HepG2 (cell line): ENCODE results near the gene HMGB2. TPM values are rescaled to one million over a fixed set of nuclear protein-coding genes. Genes with fewer than 3 reads are reported as not detected.

Source experiments
- CAMTA2 ChIP-seq: sonication (generic); formaldehyde crosslinking; IDR thresholded peaks from 2 replicates; pipeline ENCODE4 v1.4.0; 2020; ENCODE audit warnings: mild to moderate bottlenecking, missing genetic modification reagents, borderline replicate concordance
- CEBPG ChIP-seq: IDR thresholded peaks from 2 replicates; pipeline ENCODE4 v1.6.1; 2016
- EED ChIP-seq: sonication (generic); formaldehyde crosslinking; IDR thresholded peaks from 2 replicates; pipeline ENCODE4 v1.5.0; 2020; ENCODE audit warnings: mild to moderate bottlenecking, missing genetic modification reagents
- GABPA ChIP-seq, 2 experiments: IDR thresholded peaks; 2 replicates each; pipeline ENCODE4 v1.6.1; 2011 to 2016; ENCODE audit warnings: low read depth in 2 of 2, low read length in 1 of 2, missing biosample characterization in 1 of 2, missing genetic modification characterization in 1 of 2
- IRF2 ChIP-seq: IDR thresholded peaks from 2 replicates; pipeline ENCODE4 v1.6.1; 2018; ENCODE audit warnings: missing genetic modification reagents, missing compliant biosample characterization
- KDM5A ChIP-seq: fragments of 200-600 bp; sonication (generic); IDR thresholded peaks from 2 replicates; pipeline ENCODE4 v1.7.0; 2018; ENCODE audit warnings: antibody characterized with exemption, mild to moderate bottlenecking, low read length, borderline replicate concordance
- NFYB ChIP-seq: sonication (generic); formaldehyde crosslinking; IDR thresholded peaks from 2 replicates; pipeline ENCODE4 v1.4.0; 2020; ENCODE audit warnings: missing genetic modification reagents
- NFYC ChIP-seq: IDR thresholded peaks from 2 replicates; pipeline ENCODE4 v1.6.1; 2016; ENCODE audit warnings: missing genetic modification reagents, missing compliant biosample characterization
- RARG ChIP-seq: sonication (generic); formaldehyde crosslinking; IDR thresholded peaks from 2 replicates; pipeline ENCODE4 v1.4.0; 2020; ENCODE audit warnings: low read depth, mild to moderate bottlenecking, missing genetic modification reagents
- TBL1XR1 ChIP-seq: fragments of 150-350 bp; IDR thresholded peaks from 2 replicates; pipeline ENCODE4 v1.6.1; 2014; ENCODE audit warnings: borderline replicate concordance, low read length; ENCODE audit not compliant: partially characterized antibody
- TOPORS ChIP-seq: sonication (generic); formaldehyde crosslinking; IDR thresholded peaks from 2 replicates; pipeline ENCODE4 v1.8.0; 2023; ENCODE audit warnings: mild to moderate bottlenecking, missing genetic modification reagents
- polyA plus RNA-seq, 8 experiments: library from polyadenylated mRNA; depleted of rRNA in 3 of 8; stranded (reverse) in 7 of 8; unstranded in 1 of 8; fragments of >200 nt; fragmentation: Illumina TruSeq in 4 of 8; extraction: Trizol in 4 of 8; gene quantifications; 2 replicates each; pipeline versions ENCODE4 v1.2.1 to v1.2.3, GENCODE V29; 2011 to 2016; ENCODE audit warnings: low read depth in 4 of 8, missing spikeins in 1 of 8, mixed read lengths in 1 of 8; ENCODE audit not compliant: insufficient read depth in 1 of 8
- total RNA-seq, 5 experiments: library from RNA; depleted of rRNA; stranded (reverse); fragments of >200 nt; fragmentation: Illumina TruSeq; extraction: Trizol; gene quantifications; 2 replicates each; pipeline ENCODE4 v1.2.3, GENCODE V29; 2016; ENCODE audit warnings: low read depth in 1 of 5
- TF ChIP-seq, protein P1 (sequence below): sonication (generic); formaldehyde crosslinking; IDR thresholded peaks from 2 replicates; pipeline ENCODE4 v1.4.0; 2020; ENCODE audit warnings: missing genetic modification reagents
- TF ChIP-seq, protein P2 (sequence below): sonication (generic); formaldehyde crosslinking; IDR thresholded peaks from 2 replicates; pipeline ENCODE4 v1.8.0; 2022; ENCODE audit warnings: mild to moderate bottlenecking, missing genetic modification reagents, moderate library complexity
- TF ChIP-seq, protein P3 (sequence below): sonication (generic); formaldehyde crosslinking; conservative IDR thresholded peaks from 2 replicates; pipeline ENCODE4 v1.8.0; 2022; ENCODE audit warnings: missing genetic modification reagents
- TF ChIP-seq, protein P4 (sequence below): sonication (generic); formaldehyde crosslinking; IDR thresholded peaks from 2 replicates; pipeline ENCODE4 v1.4.0; 2020; ENCODE audit warnings: missing genetic modification reagents, borderline replicate concordance
- TF ChIP-seq, protein P5 (sequence below): sonication (generic); formaldehyde crosslinking; IDR thresholded peaks from 2 replicates; pipeline ENCODE4 v1.5.0; 2020; ENCODE audit warnings: missing genetic modification reagents

HMGB2 gene
- total and polyA plus RNA-seq, 2 of the 13 experiments (the other 11 are each of a cell fraction or from before 2014, with no cell fraction given): 90.5 to 332 TPM

DNA sequence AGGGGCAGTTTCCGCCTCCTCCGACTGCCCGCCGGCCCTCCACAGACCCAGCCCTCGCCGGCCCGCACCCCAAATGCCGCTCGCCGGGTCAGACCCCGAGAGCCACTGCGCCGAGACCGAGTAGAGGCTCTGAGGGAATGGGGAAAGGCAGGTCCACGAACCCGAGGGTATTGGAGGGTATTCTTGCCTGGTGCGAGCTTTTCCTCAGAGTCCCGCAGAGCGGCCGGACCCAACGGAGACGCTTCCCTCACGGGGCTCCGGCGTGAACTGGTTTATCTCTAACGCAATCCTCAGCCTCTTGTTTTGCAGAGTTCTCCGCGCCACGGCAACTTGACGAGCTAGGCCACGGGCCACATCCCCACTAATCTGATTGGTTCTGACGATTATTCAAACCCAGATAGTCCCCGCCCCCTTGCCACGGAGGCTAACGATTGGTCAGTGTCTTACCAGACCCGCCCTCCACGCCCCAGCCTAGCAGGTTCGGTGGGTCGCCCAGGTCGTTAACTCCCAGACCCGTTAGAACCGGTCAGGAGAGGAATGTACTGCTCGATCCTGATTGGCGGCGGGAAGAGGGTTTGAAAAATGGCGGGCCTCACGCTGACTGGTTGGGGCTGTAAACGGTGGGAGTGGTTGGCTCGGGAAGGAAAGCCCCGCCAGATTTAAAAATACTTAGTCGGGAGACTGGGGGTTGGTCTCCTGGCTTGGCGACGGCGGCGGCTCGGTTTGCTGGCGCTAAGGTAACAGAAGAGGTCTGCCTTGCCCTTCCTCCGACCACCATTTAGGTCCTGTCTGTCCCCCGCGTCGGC, at the start of gene HMGB2 (continued):
- TF ChIP-seq, protein P1, sequence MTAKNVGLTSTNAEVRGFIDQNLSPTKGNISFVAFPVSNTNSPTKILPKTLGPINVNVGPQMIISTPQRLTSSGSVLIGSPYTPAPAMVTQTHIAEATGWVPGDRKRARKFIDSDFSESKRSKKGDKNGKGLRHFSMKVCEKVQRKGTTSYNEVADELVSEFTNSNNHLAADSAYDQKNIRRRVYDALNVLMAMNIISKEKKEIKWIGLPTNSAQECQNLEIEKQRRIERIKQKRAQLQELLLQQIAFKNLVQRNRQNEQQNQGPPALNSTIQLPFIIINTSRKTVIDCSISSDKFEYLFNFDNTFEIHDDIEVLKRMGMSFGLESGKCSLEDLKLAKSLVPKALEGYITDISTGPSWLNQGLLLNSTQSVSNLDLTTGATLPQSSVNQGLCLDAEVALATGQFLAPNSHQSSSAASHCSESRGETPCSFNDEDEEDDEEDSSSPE (CRISPR knock-in tag): peak; percentile 100
- TF ChIP-seq TBL1XR1 (peak; percentile 48), RARG (CRISPR knock-in tag) (no peak), GABPA (IDR thresholded peaks at IDR 0.05; ENCODE audit: low read depth, low read length) (no peak), GABPA (CRISPR knock-in tag; IDR thresholded peaks at IDR 0.05; ENCODE audit: low read depth) (peak; percentile 48), EED (0 out of 2 replicates have a peak, but pooled peaks have one; percentile 25), KDM5A (no peak), IRF2 (peak; percentile 27; the same call in 1 of the 2 replicates), CEBPG (peak; percentile 86), NFYB (CRISPR knock-in tag) (peak; percentile 97), CAMTA2 (CRISPR knock-in tag) (0 out of 2 replicates have a peak, but pooled peaks have one; percentile 47), TOPORS (CRISPR knock-in tag) (peak; percentile 96), NFYC (CRISPR knock-in tag) (peak; percentile 96)
- TF ChIP-seq, protein P2, sequence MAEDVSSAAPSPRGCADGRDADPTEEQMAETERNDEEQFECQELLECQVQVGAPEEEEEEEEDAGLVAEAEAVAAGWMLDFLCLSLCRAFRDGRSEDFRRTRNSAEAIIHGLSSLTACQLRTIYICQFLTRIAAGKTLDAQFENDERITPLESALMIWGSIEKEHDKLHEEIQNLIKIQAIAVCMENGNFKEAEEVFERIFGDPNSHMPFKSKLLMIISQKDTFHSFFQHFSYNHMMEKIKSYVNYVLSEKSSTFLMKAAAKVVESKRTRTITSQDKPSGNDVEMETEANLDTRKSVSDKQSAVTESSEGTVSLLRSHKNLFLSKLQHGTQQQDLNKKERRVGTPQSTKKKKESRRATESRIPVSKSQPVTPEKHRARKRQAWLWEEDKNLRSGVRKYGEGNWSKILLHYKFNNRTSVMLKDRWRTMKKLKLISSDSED (CRISPR knock-in tag): no peak
- TF ChIP-seq, protein P3, sequence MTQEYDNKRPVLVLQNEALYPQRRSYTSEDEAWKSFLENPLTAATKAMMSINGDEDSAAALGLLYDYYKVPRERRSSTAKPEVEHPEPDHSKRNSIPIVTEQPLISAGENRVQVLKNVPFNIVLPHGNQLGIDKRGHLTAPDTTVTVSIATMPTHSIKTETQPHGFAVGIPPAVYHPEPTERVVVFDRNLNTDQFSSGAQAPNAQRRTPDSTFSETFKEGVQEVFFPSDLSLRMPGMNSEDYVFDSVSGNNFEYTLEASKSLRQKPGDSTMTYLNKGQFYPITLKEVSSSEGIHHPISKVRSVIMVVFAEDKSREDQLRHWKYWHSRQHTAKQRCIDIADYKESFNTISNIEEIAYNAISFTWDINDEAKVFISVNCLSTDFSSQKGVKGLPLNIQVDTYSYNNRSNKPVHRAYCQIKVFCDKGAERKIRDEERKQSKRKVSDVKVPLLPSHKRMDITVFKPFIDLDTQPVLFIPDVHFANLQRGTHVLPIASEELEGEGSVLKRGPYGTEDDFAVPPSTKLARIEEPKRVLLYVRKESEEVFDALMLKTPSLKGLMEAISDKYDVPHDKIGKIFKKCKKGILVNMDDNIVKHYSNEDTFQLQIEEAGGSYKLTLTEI (CRISPR knock-in tag): peak; percentile 75; the same call in 1 of the 2 replicates
- TF ChIP-seq, protein P4, sequence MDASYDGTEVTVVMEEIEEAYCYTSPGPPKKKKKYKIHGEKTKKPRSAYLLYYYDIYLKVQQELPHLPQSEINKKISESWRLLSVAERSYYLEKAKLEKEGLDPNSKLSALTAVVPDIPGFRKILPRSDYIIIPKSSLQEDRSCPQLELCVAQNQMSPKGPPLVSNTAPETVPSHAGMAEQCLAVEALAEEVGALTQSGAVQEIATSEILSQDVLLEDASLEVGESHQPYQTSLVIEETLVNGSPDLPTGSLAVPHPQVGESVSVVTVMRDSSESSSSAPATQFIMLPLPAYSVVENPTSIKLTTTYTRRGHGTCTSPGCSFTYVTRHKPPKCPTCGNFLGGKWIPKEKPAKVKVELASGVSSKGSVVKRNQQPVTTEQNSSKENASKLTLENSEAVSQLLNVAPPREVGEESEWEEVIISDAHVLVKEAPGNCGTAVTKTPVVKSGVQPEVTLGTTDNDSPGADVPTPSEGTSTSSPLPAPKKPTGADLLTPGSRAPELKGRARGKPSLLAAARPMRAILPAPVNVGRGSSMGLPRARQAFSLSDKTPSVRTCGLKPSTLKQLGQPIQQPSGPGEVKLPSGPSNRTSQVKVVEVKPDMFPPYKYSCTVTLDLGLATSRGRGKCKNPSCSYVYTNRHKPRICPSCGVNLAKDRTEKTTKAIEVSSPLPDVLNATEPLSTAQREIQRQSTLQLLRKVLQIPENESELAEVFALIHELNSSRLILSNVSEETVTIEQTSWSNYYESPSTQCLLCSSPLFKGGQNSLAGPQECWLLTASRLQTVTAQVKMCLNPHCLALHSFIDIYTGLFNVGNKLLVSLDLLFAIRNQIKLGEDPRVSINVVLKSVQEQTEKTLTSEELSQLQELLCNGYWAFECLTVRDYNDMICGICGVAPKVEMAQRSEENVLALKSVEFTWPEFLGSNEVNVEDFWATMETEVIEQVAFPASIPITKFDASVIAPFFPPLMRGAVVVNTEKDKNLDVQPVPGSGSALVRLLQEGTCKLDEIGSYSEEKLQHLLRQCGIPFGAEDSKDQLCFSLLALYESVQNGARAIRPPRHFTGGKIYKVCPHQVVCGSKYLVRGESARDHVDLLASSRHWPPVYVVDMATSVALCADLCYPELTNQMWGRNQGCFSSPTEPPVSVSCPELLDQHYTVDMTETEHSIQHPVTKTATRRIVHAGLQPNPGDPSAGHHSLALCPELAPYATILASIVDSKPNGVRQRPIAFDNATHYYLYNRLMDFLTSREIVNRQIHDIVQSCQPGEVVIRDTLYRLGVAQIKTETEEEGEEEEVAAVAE (CRISPR knock-in tag): peak; percentile 53; the same call in 1 of the 2 replicates
- TF ChIP-seq, protein P5, sequence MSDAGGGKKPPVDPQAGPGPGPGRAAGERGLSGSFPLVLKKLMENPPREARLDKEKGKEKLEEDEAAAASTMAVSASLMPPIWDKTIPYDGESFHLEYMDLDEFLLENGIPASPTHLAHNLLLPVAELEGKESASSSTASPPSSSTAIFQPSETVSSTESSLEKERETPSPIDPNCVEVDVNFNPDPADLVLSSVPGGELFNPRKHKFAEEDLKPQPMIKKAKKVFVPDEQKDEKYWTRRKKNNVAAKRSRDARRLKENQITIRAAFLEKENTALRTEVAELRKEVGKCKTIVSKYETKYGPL (CRISPR knock-in tag): 0 out of 2 replicates have a peak, but pooled peaks have one; percentile 51
